Keratinocyte (primary cell): ENCODE measurements around the gene P2RX1.

Experiments used
- CTCF ChIP-seq, 3 experiments: IDR thresholded peaks in 1 of 3; conservative IDR thresholded peaks in 1 of 3; optimal IDR thresholded peaks in 1 of 3; 2 replicates in 2 of 3; 3 replicates in 1 of 3; pipeline versions ENCODE3 to v1.5.1; 2011; ENCODE audit warnings: low read length in 3 of 3, mild to moderate bottlenecking in 3 of 3, moderate library complexity in 2 of 3, control low read depth in 1 of 3, inconsistent platforms in 1 of 3; ENCODE audit not compliant: insufficient read depth in 2 of 3; ENCODE audit errors: extremely low read depth in 1 of 3
- EZH2 ChIP-seq: IDR thresholded peaks from one replicate; pipeline ENCODE4 v1.6.1; 2012; ENCODE audit warnings: inconsistent platforms, mild to moderate bottlenecking, low read length, moderate library complexity

GRCh38 chr17:3860939-3861700 is 55.1 kb downstream of the P2RX1 start:
- no peak for TF ChIP-seq CTCF (optimal IDR thresholded peaks at IDR 0.05 in 1 of 3, IDR thresholded peaks at IDR 0.05 in 1 of 3, conservative IDR thresholded peaks at IDR 0.05 in 1 of 3; ENCODE audit: extremely low read depth in 1 of 3, insufficient read depth in 2 of 3, low read length in 3 of 3)
- TF ChIP-seq EZH2, result no peak
